Activated T-cell treated with anti-CD3 and anti-CD28 coated beads, Interleukin-2, amount 50 U/mL, for 24 hours (primary cell): ENCODE data around the gene KIF17.

Experiments
- DNase-seq: peaks from one replicate; pipeline ENCODE4 v3.0.0-alpha.2; 2020
- H3K27ac Mint-ChIP-seq: 2 replicates; pipeline ENCODE4 v1.8.0; 2020; ENCODE audit warnings: mild to moderate bottlenecking, mixed read lengths
- H3K27me3 Mint-ChIP-seq: 2 replicates; pipeline ENCODE4 v1.8.0; 2020; ENCODE audit warnings: mixed read lengths
- H3K36me3 Mint-ChIP-seq: 2 replicates; pipeline ENCODE4 v1.8.0; 2020; ENCODE audit warnings: low read depth, mixed read lengths
- H3K4me1 Mint-ChIP-seq: 2 replicates; pipeline ENCODE4 v1.8.0; 2020; ENCODE audit warnings: low read depth, mixed read lengths
- H3K4me3 Mint-ChIP-seq: 2 replicates; pipeline ENCODE4 v1.8.0; 2020; ENCODE audit warnings: mild to moderate bottlenecking, moderate library complexity, mixed read lengths
- H3K9me3 Mint-ChIP-seq: 2 replicates; pipeline ENCODE4 v1.8.0; 2020; ENCODE audit warnings: mixed read lengths

KIF17 gene

GRCh38 chr1:20633190-20634064 is 84.4 kb downstream of the KIF17 start, which contains the start of gene PINK1:
Gene PINK1 (plus strand): TSS chr1:20633458. CDS start chr1:20633549, 91 bp downstream.
- peak within 1 kb of the TSS; percentile 81 for H3K4me3 Mint-ChIP-seq
- DNase-seq, result peak; percentile 98
- peaks cover 5% of the 10 kb centered on the region for H3K9me3 Mint-ChIP-seq
- peaks cover 5% of the 10 kb centered on the region for H3K36me3 Mint-ChIP-seq
- H3K27ac Mint-ChIP-seq, result peak within 1 kb of the TSS; percentile 74
- H3K4me1 Mint-ChIP-seq, result peaks cover 13% of the 10 kb centered on the region
- no peaks in the 10 kb centered on the region for H3K27me3 Mint-ChIP-seq

- Mint-ChIP-seq H3K4me1 (peaks cover 13% of the 10 kb centered on the region), H3K4me3 (peak overlapping the region; percentile 70), H3K36me3 (no peaks in the 10 kb centered on the region), H3K27me3 (peaks cover 5% of the 10 kb centered on the region), H3K9me3 (peaks cover 5% of the 10 kb centered on the region), H3K27ac (no peak overlapping the region)
- DNase-seq, result no peak
These were observed 85.4 kb downstream of the KIF17 start for GRCh38 chr1:20632386-20632785.

GRCh38 chr1:20630729-20631128 is 87.1 kb downstream of the KIF17 start:
- Mint-ChIP-seq H3K27me3 (peaks cover 14% of the 10 kb centered on the region), H3K36me3 (no peaks in the 10 kb centered on the region), H3K27ac (no peak overlapping the region), H3K4me3 (no peak overlapping the region), H3K9me3 (peaks cover 5% of the 10 kb centered on the region), H3K4me1 (peaks cover 13% of the 10 kb centered on the region)
- DNase-seq, result no peak

- no peak overlapping the region for H3K27ac Mint-ChIP-seq
- DNase-seq, result no peak
- H3K4me3 Mint-ChIP-seq, result no peak overlapping the region
- peaks cover 5% of the 10 kb centered on the region for H3K9me3 Mint-ChIP-seq
- no peaks in the 10 kb centered on the region for H3K36me3 Mint-ChIP-seq
- H3K4me1 Mint-ChIP-seq, result no peaks in the 10 kb centered on the region
- peaks cover 17% of the 10 kb centered on the region for H3K27me3 Mint-ChIP-seq
These were observed 91.3 kb downstream of the KIF17 start for GRCh38 chr1:20626524-20626923.

- peaks cover 5% of the 10 kb centered on the region for H3K9me3 Mint-ChIP-seq
- H3K4me1 Mint-ChIP-seq, result no peaks in the 10 kb centered on the region
- no peaks in the 10 kb centered on the region for H3K36me3 Mint-ChIP-seq
- H3K27me3 Mint-ChIP-seq, result peaks cover 17% of the 10 kb centered on the region
- DNase-seq, result no peak
- H3K4me3 Mint-ChIP-seq, result no peak overlapping the region
- H3K27ac Mint-ChIP-seq, result no peak overlapping the region
These were observed 91.7 kb downstream of the KIF17 start for GRCh38 chr1:20626098-20626427.

GRCh38 chr1:20625176-20626097 is 92.4 kb downstream of the KIF17 start:
- Mint-ChIP-seq H3K27me3 (peaks cover 17% of the 10 kb centered on the region), H3K27ac (no peak overlapping the region), H3K9me3 (peaks cover 5% of the 10 kb centered on the region), H3K4me3 (no peak overlapping the region), H3K36me3 (no peaks in the 10 kb centered on the region), H3K4me1 (no peaks in the 10 kb centered on the region)
- no peak for DNase-seq

- no peaks in the 10 kb centered on the region for H3K4me1 Mint-ChIP-seq
- H3K27me3 Mint-ChIP-seq, result peaks cover 17% of the 10 kb centered on the region
These were observed 93.1 kb downstream of the KIF17 start for GRCh38 chr1:20624709-20625108.

GRCh38 chr1:20621012-20621411 is 96.8 kb downstream of the KIF17 start:
- no peak overlapping the region for H3K27ac Mint-ChIP-seq
- H3K4me1 Mint-ChIP-seq, result no peaks in the 10 kb centered on the region
- no peaks in the 10 kb centered on the region for H3K9me3 Mint-ChIP-seq
- DNase-seq, result no peak
- H3K27me3 Mint-ChIP-seq, result peaks cover 11% of the 10 kb centered on the region
- H3K36me3 Mint-ChIP-seq, result no peaks in the 10 kb centered on the region
- H3K4me3 Mint-ChIP-seq, result no peak overlapping the region

More at GRCh38 chr1:20624709-20625108, 93.1 kb downstream of the KIF17 start:
- DNase-seq, result no peak
- Mint-ChIP-seq H3K4me3 (no peak overlapping the region), H3K36me3 (no peaks in the 10 kb centered on the region), H3K27ac (no peak overlapping the region), H3K9me3 (peaks cover 5% of the 10 kb centered on the region)

GRCh38 chr1:20619999-20620398 is 97.8 kb downstream of the KIF17 start:
- no peak overlapping the region for H3K4me3 Mint-ChIP-seq
- H3K9me3 Mint-ChIP-seq, result no peaks in the 10 kb centered on the region
- H3K27ac Mint-ChIP-seq, result no peak overlapping the region
- no peaks in the 10 kb centered on the region for H3K36me3 Mint-ChIP-seq
- no peak for DNase-seq
- H3K4me1 Mint-ChIP-seq, result no peaks in the 10 kb centered on the region
- peaks cover 13% of the 10 kb centered on the region for H3K27me3 Mint-ChIP-seq

GRCh38 chr1:20618550-20618949 is 99.3 kb downstream of the KIF17 start:
- Mint-ChIP-seq H3K9me3 (no peaks in the 10 kb centered on the region), H3K4me3 (no peak overlapping the region), H3K27me3 (peaks cover 13% of the 10 kb centered on the region), H3K36me3 (no peaks in the 10 kb centered on the region), H3K27ac (no peak overlapping the region), H3K4me1 (no peaks in the 10 kb centered on the region)
- no peak for DNase-seq

GRCh38 chr1:20616847-20617487 is 100.8 kb downstream of the KIF17 start:
- Mint-ChIP-seq H3K27ac (no peak overlapping the region), H3K4me3 (no peak overlapping the region), H3K36me3 (no peaks in the 10 kb centered on the region), H3K4me1 (no peaks in the 10 kb centered on the region), H3K27me3 (peaks cover 10% of the 10 kb centered on the region), H3K9me3 (no peaks in the 10 kb centered on the region)
- DNase-seq, result no peak

GRCh38 chr1:20615946-20616846 is 101.6 kb downstream of the KIF17 start:
- H3K27ac Mint-ChIP-seq, result no peak overlapping the region
- no peaks in the 10 kb centered on the region for H3K36me3 Mint-ChIP-seq
- peaks cover 10% of the 10 kb centered on the region for H3K27me3 Mint-ChIP-seq
- H3K9me3 Mint-ChIP-seq, result no peaks in the 10 kb centered on the region
- H3K4me3 Mint-ChIP-seq, result no peak overlapping the region
- H3K4me1 Mint-ChIP-seq, result no peaks in the 10 kb centered on the region
- no peak for DNase-seq

- H3K27me3 Mint-ChIP-seq, result peaks cover 10% of the 10 kb centered on the region
- DNase-seq, result no peak
- no peak overlapping the region for H3K27ac Mint-ChIP-seq
- H3K4me3 Mint-ChIP-seq, result no peak overlapping the region
- H3K4me1 Mint-ChIP-seq, result no peaks in the 10 kb centered on the region
- no peaks in the 10 kb centered on the region for H3K36me3 Mint-ChIP-seq
- no peaks in the 10 kb centered on the region for H3K9me3 Mint-ChIP-seq
These were observed 103.7 kb downstream of the KIF17 start for GRCh38 chr1:20614131-20614579.
